GM06990 (cell line): Measurements from ENCODE around the gene SDK2.
"Not testable (repeated sequence)": the region's sequence is repeated elsewhere in the genome, so short reads cannot be mapped to it uniquely, and the experiment has no call there.

ENCODE experiments used
- DNase-seq: peaks from one replicate; pipeline ENCODE4 v3.0.0-alpha.2; 2011; ENCODE audit not compliant: insufficient read length; ENCODE audit errors: extremely low read depth
- H3K27me3 ChIP-seq: replicated peaks from 2 replicates; pipeline ENCODE4 v1.6.0; 2011; ENCODE audit warnings: low read length; ENCODE audit not compliant: control insufficient read depth, insufficient read depth
- H3K36me3 ChIP-seq: 2 replicates; pipeline ENCODE4 v1.5.1; 2011; ENCODE audit warnings: low read length; ENCODE audit not compliant: control insufficient read depth, insufficient read depth
- H3K4me3 ChIP-seq: replicated peaks from 2 replicates; pipeline ENCODE4 v1.5.1; 2011; ENCODE audit warnings: low read depth, mild to moderate bottlenecking, control low read depth, low read length
- TF ChIP-seq, protein P1 (sequence below): IDR thresholded peaks from 2 replicates; pipeline ENCODE4 v1.5.1; 2011; ENCODE audit warnings: low read length, control low read depth, mild to moderate bottlenecking, inconsistent platforms; ENCODE audit not compliant: insufficient read depth, poor library complexity, severe bottlenecking

SDK2 gene

DNA sequence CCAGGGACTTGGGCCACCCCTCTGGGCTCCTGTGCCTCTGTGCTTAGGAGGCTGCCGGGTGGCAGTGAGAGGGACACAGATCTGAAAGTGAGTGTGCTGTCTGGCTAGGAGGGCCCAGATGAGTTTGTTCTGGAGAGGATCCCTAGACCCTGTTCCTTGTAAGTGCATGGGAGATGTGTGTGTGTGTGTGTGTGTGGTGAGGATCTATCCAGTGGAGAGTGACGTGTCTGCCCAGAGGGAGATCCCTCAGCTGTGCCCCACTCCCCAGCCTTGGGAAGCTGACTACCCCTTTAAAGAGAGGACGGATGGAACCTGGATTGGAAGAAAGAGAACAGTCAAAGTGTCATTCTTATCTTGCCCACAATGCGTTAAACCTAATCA is 306.9 kb downstream of the SDK2 start:
- TF ChIP-seq, protein P1, sequence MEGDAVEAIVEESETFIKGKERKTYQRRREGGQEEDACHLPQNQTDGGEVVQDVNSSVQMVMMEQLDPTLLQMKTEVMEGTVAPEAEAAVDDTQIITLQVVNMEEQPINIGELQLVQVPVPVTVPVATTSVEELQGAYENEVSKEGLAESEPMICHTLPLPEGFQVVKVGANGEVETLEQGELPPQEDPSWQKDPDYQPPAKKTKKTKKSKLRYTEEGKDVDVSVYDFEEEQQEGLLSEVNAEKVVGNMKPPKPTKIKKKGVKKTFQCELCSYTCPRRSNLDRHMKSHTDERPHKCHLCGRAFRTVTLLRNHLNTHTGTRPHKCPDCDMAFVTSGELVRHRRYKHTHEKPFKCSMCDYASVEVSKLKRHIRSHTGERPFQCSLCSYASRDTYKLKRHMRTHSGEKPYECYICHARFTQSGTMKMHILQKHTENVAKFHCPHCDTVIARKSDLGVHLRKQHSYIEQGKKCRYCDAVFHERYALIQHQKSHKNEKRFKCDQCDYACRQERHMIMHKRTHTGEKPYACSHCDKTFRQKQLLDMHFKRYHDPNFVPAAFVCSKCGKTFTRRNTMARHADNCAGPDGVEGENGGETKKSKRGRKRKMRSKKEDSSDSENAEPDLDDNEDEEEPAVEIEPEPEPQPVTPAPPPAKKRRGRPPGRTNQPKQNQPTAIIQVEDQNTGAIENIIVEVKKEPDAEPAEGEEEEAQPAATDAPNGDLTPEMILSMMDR, result no peak
- H3K4me3 ChIP-seq, result no peak overlapping the region
- H3K36me3 ChIP-seq, result no peaks in the 10 kb centered on the region
- DNase-seq, result no peak
- no peaks in the 10 kb centered on the region for H3K27me3 ChIP-seq

DNA sequence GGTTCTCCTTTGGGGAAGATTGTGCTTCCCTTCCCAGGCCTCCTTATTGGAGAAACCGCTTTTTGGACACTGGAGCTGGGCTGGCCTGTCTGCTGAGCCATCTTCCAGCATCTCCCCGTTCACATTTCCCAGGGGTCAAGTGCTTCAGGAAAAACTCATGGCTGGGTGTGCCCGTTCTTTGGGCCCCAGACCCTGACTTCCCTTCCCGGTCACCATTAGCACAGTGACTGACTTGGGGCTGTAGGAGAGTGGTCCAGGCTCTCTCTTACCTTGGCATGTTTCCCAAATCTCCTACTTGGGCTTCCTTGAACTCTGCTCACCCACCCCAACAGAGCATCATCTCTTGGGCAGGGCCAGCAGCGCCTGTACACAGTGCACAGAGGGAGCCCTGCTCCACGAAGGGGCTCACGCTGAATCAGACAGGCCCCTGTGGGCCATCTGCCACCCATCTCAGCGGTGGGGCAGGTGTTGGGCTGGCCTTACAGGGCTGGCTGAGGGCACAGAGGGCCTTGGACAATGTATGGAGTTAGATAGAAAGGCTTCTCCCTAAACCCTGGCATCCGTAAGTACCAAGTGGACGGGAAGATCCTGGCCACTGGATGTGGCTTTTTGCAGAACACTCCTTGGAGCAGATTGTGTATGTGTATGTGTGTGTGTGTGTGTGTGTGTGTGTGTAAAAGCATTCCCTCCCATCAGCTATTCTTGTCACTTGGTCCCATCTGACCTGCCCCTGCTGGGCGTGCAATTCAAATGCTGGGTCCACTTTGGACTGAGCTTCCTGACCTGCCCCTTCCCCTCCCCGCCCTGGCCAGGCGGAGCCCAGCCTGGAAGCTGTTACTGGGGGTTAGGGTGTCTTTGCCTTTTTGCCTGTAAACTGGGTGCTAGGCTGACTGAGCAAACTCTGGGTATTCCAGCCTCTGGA is 307.6 kb downstream of the SDK2 start:
- H3K27me3 ChIP-seq, result no peaks in the 10 kb centered on the region
- no peak overlapping the region for H3K4me3 ChIP-seq
- TF ChIP-seq, protein P1, result no peak
- H3K36me3 ChIP-seq, result no peaks in the 10 kb centered on the region
- DNase-seq, result no peak

DNA sequence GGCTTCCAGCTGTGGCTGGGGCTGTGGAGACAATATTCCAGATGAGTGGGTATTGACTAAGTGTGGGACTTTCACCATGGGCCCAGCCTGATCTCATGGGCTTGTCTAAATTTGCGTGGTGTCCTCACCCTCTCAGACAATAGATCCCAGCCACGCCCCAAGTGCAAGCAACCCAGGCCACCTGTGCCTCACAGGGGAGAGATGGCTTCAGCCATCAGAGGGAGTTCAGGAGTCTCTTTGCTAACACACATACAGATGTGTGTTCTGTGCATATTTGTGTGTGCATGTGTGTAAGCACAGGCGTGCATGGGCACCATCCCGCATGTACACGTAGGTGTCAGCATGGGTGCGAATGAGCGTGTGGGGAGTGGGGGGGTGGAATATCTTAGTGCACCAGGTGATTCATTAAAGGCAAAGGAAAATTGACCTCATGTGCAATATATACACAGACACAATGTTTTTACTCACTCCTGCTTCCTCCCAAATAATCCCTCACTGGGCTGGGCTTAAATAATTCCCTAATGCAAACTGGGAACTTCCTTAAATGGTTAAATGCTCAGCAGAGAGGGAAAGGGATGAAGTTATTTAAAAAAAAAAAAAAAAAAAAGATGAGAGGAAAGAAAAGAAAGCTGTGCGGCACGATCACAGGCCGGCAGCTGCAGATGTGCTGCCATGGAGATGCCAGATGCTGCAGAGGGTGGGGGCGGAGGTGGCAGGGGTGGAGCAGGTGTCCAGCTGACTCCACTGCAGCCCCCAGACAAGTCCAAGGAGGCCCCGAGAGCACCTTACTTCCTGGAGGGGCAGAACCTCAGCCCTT is 308.4 kb downstream of the SDK2 start:
- no peak overlapping the region for H3K4me3 ChIP-seq
- DNase-seq, result no peak
- H3K27me3 ChIP-seq, result no peaks in the 10 kb centered on the region
- no peaks in the 10 kb centered on the region for H3K36me3 ChIP-seq
- TF ChIP-seq, protein P1, result no peak

DNA sequence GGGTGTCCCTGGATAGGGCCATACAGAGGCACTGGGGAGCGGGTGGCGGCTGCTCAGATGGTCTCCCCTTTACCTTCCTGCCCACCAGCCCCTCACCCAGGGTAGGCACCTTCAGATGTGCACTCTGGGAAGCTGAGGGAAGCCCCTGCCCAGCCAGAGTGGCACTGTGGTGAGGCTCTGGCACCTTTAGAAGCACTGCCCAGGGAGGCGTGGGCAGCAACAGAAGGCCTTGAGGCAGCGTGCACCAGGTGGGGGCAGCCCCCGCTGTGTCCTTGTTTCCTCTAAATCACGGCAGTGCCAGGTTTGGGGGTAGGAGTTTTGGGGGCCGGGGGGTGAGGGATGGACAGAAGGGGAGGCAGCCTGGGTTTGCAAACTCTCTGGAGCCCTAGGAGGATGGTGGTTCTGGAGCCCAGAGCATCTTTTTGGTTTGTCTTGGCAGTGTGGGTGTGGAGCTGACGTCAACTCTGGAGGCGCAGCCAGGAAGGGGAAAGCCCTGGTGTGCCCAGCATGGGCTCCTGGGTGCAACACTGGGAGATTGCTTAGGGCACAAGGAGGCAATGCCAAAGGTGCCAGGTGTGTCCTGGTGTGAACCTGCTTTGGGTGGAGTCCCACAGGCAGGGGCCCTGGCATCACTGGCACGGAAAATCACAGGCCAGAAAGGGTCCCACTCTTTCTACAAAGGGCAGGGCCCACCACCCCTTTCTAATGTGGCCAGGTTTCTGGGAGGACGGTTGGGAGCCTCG is 309.3 kb downstream of the SDK2 start:
- Histone ChIP-seq H3K27me3 (no peaks in the 10 kb centered on the region), H3K36me3 (no peaks in the 10 kb centered on the region), H3K4me3 (no peak overlapping the region)
- no peak for DNase-seq
- TF ChIP-seq, protein P1, result no peak

DNA sequence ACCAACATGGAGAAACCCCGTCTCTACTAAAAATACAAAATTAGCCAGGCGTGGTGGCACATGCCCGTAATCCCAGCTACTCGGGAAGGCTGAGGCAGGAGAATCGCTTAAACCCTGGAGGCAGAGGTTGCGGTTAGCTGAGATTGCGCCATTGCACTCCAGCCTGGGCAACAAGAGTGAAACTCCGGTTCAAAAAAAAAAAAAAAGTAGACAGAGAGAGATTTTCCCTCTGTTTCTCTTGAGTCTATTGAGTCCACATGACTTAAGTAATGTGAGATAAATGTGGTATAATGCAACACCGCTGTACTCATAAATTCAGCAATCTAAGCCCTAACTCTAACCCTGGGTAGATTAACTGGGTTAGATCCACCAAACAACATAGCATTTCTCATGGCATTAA is 310.8 kb downstream of the SDK2 start:
- DNase-seq, H3K27me3 ChIP-seq, H3K36me3 ChIP-seq, H3K4me3 ChIP-seq: not testable (repeated sequence)
